Hematopoietic multipotent progenitor cell treated with erythropoietin and hydrocortisone succinate and interleukin-3 and kit ligand, for 6 days (in vitro differentiated cells): Measurements from ENCODE around the gene U2AF1L4.

ENCODE experiments used
- DNase-seq: peaks from one replicate; pipeline ENCODE4 v3.0.0-alpha.2; 2015

The U2AF1L4 gene

GRCh38 chr19:35757231-35757748 lies 12.1 kb upstream of the U2AF1L4 start:
- DNase-seq: peak; percentile 67

GRCh38 chr19:35756377-35757230 lies 11.4 kb upstream of the U2AF1L4 start, which contains the start of gene HSPB6:
HSPB6 (minus strand) TSS chr19:35757029; CDS start chr19:35757008, 21 bp downstream.
- DNase-seq: peak; percentile 46

- peak; percentile 61 for DNase-seq
Measured at GRCh38 chr19:35755550-35756376, 10.5 kb upstream of the U2AF1L4 start.

- no peak for DNase-seq
Measured at GRCh38 chr19:35755131-35755549, 9.9 kb upstream of the U2AF1L4 start.

GRCh38 chr19:35754370-35755130 lies 9.3 kb upstream of the U2AF1L4 start:
- DNase-seq: no peak

- no peak for DNase-seq
Measured at GRCh38 chr19:35753634-35754369, 8.6 kb upstream of the U2AF1L4 start.

- DNase-seq: no peak
Measured at GRCh38 chr19:35752746-35753350, 7.6 kb upstream of the U2AF1L4 start.

- no peak for DNase-seq
Measured at GRCh38 chr19:35751839-35752745, 6.9 kb upstream of the U2AF1L4 start.

GRCh38 chr19:35750167-35750566 lies 4.9 kb upstream of the U2AF1L4 start:
- DNase-seq: no peak

- DNase-seq: peak; percentile 100
Measured at GRCh38 chr19:35748106-35749020, 3.1 kb upstream of the U2AF1L4 start, which contains the start of gene LIN37. LIN37 (plus strand) TSS chr19:35748576; CDS start chr19:35748725, 149 bp downstream.

- DNase-seq: no peak
Measured at GRCh38 chr19:35746531-35746930, 1.3 kb upstream of the U2AF1L4 start.

GRCh38 chr19:35746087-35746462 lies 857 bp upstream of the U2AF1L4 start:
- no peak for DNase-seq

- DNase-seq: peak; percentile 99
Measured at GRCh38 chr19:35744430-35745327, 539 bp downstream of the U2AF1L4 start.

- DNase-seq: no peak
Measured at GRCh38 chr19:35743640-35744429, 1.4 kb downstream of the U2AF1L4 start.

- DNase-seq: peak; percentile 74
Measured at GRCh38 chr19:35742121-35742724, 3.0 kb downstream of the U2AF1L4 start, which contains the start of gene IGFLR1. IGFLR1 (minus strand) TSS chr19:35742452; CDS start chr19:35741180, 1,272 bp downstream.

GRCh38 chr19:35741203-35741515 lies 4.1 kb downstream of the U2AF1L4 start:
- peak; percentile 78 for DNase-seq
